ENCODE measurements around the gene SSR1.

SSR1 gene

DNA sequence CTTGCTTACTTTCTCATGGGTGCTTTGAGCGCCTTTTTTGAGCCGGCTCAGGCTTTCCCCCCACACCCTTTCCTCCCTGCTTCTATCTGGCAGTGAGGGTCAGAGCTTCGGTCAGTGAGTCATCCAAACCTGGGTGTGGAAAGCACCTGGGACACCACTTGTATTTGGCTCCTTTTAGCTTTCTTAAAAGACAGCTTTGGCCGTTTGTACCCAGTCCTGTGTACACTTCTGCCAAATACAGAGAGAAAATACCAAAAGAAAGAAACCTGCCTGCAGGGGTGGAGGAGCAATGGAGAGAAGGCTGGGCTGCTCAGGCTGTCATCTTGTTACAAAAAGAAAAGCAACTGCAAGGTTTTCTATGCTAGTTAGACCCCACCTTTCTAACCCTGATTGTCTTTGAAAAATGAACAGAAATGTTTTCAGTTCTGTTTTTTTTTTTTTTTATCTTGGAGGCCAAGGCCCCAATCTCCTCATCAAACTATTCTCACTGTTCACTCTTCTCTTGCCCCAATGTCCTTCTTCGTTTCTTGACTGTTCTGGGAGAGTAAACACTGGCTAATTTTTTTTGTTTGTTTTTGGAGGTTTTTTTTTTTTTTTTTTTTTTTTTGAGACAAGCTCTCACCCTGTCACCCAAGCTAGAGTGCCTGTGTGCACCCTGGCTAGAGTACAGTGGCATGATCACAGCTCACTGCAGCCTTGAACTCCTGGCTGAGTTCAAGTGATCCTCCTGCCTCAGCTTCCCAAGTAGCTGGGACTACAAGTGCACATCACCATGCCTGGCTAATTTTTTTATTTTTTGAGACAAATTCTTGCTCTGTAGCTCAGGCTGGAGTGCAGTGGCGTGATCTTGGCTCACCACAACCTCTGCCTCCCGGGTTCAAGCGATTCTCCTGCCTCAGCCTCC is 76.4 kb downstream of the SSR1 start:
- DNase-seq, result peak; percentile 63

DNA sequence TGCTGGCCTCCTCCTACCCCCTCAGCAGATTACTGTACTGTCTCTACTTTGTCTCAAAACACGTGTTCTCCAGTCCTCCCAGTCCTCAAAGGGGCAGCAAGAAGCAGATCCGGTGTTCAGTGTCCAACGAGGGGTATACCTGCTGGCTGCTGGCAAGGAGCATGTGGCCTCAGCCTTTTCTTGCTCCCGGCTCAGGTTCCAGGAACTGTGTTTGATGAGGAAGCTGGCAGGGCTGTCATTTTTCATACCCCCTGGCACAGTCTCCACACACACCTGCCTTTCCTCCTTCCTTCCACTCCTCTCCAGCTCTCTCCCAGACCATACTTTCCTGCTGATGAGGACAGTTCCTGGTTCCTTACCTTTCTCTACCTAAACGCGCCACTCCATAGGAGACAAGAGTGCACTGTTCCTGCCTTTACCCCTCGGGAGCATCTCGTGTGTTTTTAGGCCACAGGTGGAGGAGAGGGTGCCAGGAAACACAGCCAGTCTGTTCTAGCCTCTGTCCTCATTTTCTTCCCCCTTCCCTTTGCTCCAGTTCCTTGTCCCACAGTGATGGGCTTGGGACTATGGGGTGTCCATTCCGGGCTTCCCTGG is 77.2 kb downstream of the SSR1 start:
- DNase-seq, result peak; percentile 85

DNA sequence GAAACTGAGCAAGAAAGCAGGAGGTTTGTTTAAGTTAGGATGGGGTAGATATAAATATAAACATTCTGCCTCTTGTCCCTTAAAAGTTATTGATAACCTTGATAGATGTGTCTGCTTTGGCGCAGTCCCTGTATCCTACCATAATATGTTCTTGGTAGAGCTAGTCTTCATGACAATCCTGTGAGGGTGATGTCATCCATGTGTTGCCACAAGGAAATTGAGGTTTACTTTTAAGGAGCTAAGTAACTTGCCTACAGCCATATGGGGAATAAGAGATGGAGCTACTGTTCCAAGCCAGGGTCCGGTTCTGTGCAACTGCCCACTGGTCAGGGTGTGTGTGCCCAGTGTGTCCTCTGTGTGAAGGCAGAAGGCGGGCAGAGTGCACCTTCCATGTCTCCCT is 78.5 kb downstream of the SSR1 start:
- DNase-seq, result no peak

DNA sequence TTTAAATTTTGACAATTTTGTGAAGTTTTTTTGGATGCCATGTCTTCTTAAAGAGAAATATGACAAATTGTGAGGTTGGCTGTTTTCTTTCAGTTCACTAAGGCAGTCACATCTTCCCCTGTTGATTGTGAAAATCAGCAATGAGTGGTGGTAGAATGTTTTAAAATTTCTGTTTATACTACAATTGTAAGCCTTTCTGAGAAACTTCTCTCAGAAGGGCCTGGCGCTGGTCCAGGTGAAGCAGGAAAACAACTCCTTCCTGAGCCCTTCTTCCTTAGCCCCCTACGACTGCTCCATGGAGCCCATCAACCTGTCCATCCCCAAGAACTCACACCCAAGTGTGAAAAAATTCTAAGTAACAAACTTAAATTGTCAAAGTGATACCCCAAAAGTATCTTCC is 80.6 kb downstream of the SSR1 start:
- no peak for DNase-seq

DNA sequence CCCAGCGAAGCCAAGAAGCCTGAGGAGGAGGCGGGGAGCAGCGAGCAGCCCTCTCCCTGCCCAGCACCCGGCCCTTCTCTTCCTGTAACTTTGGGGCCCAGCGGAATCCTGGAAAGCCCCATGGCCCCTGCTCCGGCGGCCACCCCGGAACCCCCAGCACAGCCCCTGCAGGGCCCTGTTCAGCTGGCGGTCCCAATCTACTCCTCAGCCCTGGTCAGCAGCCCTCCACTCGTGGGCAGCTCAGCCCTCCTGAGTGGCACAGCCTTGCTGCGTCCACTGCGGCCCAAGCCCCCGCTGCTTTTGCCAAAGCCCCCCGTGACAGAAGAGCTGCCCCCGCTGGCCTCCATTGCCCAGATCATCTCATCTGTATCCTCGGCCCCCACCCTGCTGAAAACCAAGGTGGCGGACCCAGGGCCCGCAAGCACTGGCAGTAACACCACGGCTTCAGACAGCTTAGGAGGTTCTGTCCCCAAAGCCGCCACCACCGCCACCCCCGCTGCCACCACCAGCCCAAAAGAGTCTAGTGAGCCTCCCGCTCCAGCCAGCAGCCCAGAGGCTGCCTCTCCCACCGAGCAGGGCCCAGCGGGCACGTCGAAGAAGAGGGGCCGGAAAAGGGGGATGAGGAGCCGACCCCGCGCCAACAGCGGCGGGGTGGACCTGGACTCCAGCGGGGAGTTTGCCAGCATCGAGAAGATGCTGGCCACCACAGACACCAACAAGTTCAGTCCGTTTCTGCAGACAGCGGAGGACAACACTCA is 81.9 kb downstream of the SSR1 start:
- no peak for DNase-seq

DNA sequence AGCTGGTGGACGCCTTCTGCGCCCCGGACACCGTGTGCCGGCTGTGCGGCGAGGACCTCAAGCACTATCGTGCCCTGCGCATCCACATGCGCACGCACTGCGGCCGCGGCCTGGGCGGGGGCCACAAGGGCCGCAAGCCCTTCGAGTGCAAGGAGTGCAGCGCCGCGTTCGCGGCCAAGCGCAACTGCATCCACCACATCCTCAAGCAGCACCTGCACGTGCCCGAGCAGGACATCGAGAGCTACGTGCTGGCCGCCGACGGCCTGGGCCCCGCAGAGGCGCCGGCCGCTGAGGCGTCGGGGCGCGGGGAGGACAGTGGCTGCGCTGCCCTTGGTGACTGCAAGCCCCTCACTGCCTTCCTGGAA is 82.7 kb downstream of the SSR1 start:
- no peak for DNase-seq

DNA sequence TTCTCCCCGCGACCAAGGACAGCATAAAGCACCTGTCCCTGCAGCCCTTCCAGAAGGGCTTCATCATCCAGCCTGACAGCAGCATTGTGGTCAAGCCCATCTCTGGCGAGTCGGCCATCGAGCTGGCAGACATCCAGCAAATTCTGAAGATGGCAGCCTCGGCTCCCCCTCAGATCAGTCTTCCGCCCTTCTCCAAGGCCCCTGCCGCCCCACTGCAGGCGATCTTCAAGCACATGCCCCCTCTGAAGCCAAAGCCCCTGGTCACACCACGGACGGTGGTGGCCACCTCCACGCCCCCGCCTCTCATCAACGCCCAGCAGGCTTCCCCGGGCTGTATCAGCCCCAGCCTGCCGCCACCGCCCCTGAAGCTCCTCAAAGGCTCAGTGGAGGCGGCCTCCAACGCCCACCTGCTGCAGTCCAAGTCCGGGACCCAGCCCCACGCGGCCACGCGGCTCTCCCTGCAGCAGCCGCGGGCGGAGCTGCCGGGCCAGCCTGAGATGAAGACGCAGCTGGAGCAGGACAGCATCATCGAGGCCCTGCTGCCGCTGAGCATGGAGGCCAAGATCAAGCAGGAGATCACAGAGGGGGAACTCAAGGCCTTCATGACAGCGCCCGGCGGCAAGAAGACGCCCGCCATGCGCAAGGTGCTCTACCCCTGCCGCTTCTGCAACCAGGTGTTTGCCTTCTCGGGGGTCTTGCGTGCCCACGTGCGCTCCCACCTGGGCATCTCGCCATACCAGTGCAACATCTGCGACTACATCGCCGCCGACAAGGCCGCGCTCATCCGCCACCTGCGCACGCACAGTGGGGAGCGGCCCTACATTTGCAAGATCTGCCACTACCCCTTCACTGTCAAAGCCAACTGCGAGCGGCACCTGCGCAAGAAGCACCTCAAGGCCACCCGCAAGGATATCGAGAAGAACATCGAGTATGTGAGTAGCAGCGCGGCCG is 83.3 kb downstream of the SSR1 start:
- no peak for DNase-seq

DNA sequence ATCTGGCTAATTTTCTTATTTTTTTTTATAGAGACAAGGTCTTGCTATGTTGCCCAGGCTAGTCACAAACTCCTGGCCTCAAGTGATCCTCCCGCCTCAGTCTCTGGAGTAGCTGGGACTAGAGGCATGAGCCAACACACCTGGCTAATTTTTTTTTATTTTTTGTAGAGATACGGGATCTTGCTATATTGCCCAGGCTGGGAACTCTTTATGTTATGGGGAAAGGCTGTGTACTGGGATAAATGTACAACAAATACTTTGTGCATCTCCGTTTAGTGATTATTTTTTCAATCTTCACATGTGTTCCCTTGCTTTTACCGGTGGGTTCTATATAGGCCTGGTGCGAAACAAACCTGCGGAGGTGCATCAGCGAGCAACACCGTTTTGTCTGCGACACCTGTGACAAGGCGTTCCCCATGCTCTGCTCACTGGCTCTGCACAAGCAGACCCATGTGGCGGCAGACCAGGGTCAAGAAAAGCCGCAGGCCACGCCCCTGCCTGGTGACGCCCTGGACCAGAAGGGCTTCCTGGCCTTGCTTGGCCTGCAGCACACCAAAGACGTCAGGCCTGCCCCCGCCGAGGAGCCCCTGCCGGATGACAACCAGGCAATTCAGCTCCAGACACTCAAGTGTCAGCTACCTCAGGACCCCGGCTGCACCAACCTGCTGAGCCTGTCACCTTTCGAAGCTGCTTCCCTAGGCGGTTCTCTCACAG is 84.2 kb downstream of the SSR1 start:
- DNase-seq, result no peak

DNA sequence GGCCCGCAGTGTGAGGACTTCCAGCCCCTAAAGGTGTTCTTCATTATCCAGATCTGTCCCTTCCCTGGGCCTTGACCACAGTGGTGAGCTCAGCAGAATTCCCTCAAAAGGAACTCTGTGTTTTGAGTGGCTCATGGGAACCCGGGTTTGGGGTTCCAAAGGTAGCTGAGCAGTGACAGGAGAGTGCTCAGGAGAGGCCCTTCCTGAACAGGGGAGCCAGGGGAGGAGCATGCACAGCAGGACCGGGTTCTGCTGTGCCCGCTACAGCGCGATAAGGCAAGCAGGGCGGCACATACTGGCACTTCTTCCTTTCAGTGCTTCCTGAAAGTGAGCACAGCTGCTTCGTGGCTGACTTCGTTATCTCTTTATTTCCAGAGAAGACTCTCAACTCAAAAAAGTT is 88.3 kb downstream of the SSR1 start:
- no peak for DNase-seq

DNA sequence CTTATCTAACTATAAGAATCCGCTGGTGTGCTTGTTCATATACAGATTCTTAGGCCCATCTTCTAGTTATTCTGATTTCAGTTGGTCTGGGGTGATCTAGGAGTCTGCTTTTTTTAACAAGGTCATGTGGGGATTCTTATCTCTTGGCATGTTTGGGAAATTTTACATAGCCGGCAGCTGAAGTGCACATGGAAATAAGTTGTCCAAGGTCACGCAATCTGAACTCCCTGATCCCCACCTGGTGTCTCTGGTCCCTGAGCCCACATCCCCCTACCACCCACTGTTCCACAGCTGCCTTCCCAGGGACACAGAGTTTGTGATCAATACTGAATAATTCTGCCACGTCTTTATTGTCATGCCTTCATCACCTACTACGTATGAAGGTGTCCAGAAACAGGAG is 90.8 kb downstream of the SSR1 start:
- DNase-seq, result no peak

DNA sequence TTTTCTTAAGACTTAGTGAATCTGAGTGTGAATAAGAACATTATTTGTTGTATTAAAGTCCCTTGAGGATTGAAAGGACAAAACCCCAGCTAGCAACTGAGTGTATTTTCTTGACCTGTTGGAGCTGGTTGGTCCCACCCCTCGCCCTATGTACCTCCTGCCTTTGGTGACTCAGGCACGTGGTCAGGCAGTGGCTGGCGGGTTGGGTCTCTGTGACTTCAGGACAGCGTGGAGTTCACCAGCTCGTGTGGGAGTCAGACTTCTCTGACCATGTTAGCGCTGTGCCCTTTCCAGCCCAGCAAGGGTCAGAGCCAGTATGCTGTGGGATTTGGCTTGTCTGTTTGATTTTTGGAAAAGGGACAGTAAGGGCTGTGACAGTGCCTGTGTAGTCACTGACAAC is 93.7 kb downstream of the SSR1 start:
- DNase-seq, result no peak

DNA sequence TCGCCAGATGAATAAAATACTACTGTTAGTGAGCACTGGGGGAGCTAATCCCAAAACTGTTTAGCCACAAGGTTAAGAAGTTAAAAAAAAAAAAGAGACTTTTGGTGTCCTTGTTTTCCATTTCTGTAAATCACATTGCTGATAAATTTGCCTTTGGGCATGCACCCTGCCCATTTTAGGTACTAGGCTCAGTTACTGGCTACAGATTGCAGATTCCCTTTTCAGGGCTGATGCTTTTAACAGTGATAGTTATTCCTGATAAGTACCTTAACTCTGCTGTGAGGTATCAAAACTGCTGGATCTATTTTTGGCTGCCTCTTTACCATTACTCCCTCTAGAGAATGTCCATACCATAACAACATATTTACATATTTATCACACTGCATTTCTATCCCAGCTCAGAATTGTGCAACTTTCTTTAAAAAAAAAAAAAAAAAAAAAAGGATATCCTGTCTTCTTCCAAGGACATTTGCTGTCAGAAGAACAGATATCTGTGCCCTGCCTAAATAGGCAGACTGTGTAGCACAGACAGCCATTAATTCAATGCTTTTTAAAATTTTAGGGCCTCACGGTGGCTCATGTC is 94.5 kb downstream of the SSR1 start:
- no peak for DNase-seq

All from NCI-H69 (cell line).